ENCODE results near the gene ARHGAP44.

- TF ChIP-seq POLR2A (IDR thresholded peaks at IDR 0.05; ENCODE audit: borderline replicate concordance, extremely low read depth, insufficient read depth, insufficient read length) (no peak), MAX (IDR thresholded peaks at IDR 0.05) (no peak), FOSL1 (IDR thresholded peaks at IDR 0.05; ENCODE audit: low read depth) (no peak)
- TF ChIP-seq, protein P1, sequence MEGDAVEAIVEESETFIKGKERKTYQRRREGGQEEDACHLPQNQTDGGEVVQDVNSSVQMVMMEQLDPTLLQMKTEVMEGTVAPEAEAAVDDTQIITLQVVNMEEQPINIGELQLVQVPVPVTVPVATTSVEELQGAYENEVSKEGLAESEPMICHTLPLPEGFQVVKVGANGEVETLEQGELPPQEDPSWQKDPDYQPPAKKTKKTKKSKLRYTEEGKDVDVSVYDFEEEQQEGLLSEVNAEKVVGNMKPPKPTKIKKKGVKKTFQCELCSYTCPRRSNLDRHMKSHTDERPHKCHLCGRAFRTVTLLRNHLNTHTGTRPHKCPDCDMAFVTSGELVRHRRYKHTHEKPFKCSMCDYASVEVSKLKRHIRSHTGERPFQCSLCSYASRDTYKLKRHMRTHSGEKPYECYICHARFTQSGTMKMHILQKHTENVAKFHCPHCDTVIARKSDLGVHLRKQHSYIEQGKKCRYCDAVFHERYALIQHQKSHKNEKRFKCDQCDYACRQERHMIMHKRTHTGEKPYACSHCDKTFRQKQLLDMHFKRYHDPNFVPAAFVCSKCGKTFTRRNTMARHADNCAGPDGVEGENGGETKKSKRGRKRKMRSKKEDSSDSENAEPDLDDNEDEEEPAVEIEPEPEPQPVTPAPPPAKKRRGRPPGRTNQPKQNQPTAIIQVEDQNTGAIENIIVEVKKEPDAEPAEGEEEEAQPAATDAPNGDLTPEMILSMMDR (IDR thresholded peaks at IDR 0.05 in 2 of 3, conservative IDR thresholded peaks at IDR 0.05 in 1 of 3; ENCODE audit: borderline replicate concordance in 1 of 3, insufficient read depth in 1 of 3, low read depth in 2 of 3, low read length in 2 of 3): no peak
Observed at GRCh38 chr17:12973496-12974004, 184.3 kb downstream of the ARHGAP44 start.
